Measurements from ENCODE around the gene CELA2B. TPM values are rescaled to one million over a fixed set of nuclear protein-coding genes. Genes with fewer than 3 reads are reported as not detected.

The CELA2B gene
- total and polyA plus RNA-seq, 4 donors, result not detected

DNA sequence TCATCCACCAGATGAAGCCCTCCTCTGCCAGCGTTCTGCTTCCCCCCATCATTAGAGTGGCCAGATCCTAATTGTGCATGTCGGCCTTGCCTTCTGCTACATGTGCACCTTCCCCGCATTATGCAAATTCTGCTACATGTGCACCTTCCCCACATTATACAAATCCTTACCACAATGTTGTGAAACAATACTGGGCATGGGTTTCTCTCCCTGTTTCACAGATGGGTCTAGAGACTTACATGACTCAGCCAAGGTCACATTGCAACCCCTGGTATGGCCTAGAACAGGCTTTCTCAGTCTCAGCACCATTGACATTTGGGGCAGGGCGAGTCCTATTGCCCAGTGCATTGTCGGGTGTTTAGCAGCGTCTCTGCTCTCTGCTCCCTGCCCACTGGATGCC lies 20.4 kb upstream of the CELA2B start:
- Histone ChIP-seq H3K9me3 (ENCODE audit: control insufficient read depth in 4 of 4, low read length in 3 of 4) (no peaks in the 10 kb centered on the region), H3K36me3 (ENCODE audit: control insufficient read depth in 4 of 4, insufficient read depth in 3 of 4, low read depth in 1 of 4, low read length in 3 of 4) (no peaks in the 10 kb centered on the region), H3K9ac (ENCODE audit: low read depth in 1 of 2, low read length in 2 of 2) (no peak overlapping the region), H3K27me3 (ENCODE audit: control insufficient read depth in 4 of 4, insufficient read depth in 4 of 4, low read length in 3 of 4) (no peaks in the 10 kb centered on the region), H3K4me3 (ENCODE audit: low read depth in 1 of 3, low read length in 3 of 3) (no peak overlapping the region), H3K27ac (ENCODE audit: low read depth in 1 of 2, low read length in 2 of 2) (no peak overlapping the region), H3K4me1 (ENCODE audit: control insufficient read depth in 4 of 4, insufficient read depth in 4 of 4, low read length in 3 of 4) (no peaks in the 10 kb centered on the region)
- no peak for DNase-seq (ENCODE audit: low spot score)
- WGBS, result 88% methylated on average over 6 of the region's 6 CpGs
- TF ChIP-seq RAD21 (IDR thresholded peaks at IDR 0.05) (no peak), NR2F2 (IDR thresholded peaks at IDR 0.05) (no peak), JUND (IDR thresholded peaks at IDR 0.05) (no peak), HNF4A (conservative IDR thresholded peaks at IDR 0.05) (no peak), FOXA2 (IDR thresholded peaks at IDR 0.05) (no peak), SP1 (IDR thresholded peaks at IDR 0.05) (no peak), YY1 (IDR thresholded peaks at IDR 0.05) (no peak)
- TF ChIP-seq, protein P1, sequence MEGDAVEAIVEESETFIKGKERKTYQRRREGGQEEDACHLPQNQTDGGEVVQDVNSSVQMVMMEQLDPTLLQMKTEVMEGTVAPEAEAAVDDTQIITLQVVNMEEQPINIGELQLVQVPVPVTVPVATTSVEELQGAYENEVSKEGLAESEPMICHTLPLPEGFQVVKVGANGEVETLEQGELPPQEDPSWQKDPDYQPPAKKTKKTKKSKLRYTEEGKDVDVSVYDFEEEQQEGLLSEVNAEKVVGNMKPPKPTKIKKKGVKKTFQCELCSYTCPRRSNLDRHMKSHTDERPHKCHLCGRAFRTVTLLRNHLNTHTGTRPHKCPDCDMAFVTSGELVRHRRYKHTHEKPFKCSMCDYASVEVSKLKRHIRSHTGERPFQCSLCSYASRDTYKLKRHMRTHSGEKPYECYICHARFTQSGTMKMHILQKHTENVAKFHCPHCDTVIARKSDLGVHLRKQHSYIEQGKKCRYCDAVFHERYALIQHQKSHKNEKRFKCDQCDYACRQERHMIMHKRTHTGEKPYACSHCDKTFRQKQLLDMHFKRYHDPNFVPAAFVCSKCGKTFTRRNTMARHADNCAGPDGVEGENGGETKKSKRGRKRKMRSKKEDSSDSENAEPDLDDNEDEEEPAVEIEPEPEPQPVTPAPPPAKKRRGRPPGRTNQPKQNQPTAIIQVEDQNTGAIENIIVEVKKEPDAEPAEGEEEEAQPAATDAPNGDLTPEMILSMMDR (IDR thresholded peaks at IDR 0.05; ENCODE audit: low read depth, low read length, missing input control), result no peak
- TF ChIP-seq, protein P2, sequence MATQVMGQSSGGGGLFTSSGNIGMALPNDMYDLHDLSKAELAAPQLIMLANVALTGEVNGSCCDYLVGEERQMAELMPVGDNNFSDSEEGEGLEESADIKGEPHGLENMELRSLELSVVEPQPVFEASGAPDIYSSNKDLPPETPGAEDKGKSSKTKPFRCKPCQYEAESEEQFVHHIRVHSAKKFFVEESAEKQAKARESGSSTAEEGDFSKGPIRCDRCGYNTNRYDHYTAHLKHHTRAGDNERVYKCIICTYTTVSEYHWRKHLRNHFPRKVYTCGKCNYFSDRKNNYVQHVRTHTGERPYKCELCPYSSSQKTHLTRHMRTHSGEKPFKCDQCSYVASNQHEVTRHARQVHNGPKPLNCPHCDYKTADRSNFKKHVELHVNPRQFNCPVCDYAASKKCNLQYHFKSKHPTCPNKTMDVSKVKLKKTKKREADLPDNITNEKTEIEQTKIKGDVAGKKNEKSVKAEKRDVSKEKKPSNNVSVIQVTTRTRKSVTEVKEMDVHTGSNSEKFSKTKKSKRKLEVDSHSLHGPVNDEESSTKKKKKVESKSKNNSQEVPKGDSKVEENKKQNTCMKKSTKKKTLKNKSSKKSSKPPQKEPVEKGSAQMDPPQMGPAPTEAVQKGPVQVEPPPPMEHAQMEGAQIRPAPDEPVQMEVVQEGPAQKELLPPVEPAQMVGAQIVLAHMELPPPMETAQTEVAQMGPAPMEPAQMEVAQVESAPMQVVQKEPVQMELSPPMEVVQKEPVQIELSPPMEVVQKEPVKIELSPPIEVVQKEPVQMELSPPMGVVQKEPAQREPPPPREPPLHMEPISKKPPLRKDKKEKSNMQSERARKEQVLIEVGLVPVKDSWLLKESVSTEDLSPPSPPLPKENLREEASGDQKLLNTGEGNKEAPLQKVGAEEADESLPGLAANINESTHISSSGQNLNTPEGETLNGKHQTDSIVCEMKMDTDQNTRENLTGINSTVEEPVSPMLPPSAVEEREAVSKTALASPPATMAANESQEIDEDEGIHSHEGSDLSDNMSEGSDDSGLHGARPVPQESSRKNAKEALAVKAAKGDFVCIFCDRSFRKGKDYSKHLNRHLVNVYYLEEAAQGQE (IDR thresholded peaks at IDR 0.05), result no peak
- TF ChIP-seq, protein P3, sequence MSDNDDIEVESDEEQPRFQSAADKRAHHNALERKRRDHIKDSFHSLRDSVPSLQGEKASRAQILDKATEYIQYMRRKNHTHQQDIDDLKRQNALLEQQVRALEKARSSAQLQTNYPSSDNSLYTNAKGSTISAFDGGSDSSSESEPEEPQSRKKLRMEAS (IDR thresholded peaks at IDR 0.05), result no peak

DNA sequence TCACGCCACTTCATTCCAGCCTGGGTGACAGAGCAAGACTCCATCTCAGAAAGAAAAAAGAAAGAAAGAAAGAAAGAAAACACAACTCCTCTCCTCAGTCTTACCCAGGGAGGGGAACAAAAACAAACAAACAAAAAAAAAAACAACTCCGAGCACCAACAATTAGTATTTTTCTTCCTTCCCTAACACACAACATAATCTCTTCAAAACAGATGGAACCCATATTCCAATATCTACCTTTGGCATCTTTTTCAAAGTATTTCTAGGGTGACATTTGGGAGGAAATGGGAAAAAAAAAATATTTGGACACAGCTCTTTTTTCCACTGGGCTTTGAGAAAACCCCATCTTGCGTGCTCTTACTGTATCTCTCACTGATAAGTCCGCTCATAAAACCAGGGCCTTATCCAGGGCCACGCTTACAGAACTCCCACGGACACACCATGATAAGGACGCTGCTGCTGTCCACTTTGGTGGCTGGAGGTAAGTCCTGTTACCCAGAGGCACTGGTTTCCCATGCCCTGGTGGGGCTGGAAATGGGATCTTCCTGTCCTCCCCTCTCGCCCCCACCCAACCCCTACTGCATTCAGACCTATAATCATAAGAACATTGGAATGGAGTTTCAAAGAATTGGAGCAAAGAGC lies 19.5 kb upstream of the CELA2B start, which contains the start of gene CELA2A:
Gene CELA2A (plus strand): TSS at position 420 of the 642 bp plus-strand sequence. CDS start 22 bp downstream, at position 442.
- WGBS, result 95% methylated on average over 8 of the region's 8 CpGs

More for the DNA sequence above, 19.5 kb upstream of the CELA2B start, which contains the start of gene CELA2A:
- no peaks in the 10 kb centered on the region for H3K9me3 ChIP-seq (ENCODE audit: control insufficient read depth in 4 of 4, low read length in 3 of 4)
- no peaks in the 10 kb centered on the region for H3K27me3 ChIP-seq (ENCODE audit: control insufficient read depth in 4 of 4, insufficient read depth in 4 of 4, low read length in 3 of 4)
- TF ChIP-seq FOXA1 (IDR thresholded peaks at IDR 0.05) (no peak), NR2F2 (IDR thresholded peaks at IDR 0.05) (no peak), GABPA (IDR thresholded peaks at IDR 0.05 in 1 of 2, conservative IDR thresholded peaks at IDR 0.05 in 1 of 2) (no peak), FOXA2 (IDR thresholded peaks at IDR 0.05) (no peak), TAF1 (conservative IDR thresholded peaks at IDR 0.05) (no peak), YY1 (IDR thresholded peaks at IDR 0.05) (no peak), EGR1 (IDR thresholded peaks at IDR 0.05; ENCODE audit: low read depth in 2 of 2) (no peak)
- TF ChIP-seq, protein P4, sequence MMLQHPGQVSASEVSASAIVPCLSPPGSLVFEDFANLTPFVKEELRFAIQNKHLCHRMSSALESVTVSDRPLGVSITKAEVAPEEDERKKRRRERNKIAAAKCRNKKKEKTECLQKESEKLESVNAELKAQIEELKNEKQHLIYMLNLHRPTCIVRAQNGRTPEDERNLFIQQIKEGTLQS (IDR thresholded peaks at IDR 0.05), result no peak
- TF ChIP-seq, protein P5, sequence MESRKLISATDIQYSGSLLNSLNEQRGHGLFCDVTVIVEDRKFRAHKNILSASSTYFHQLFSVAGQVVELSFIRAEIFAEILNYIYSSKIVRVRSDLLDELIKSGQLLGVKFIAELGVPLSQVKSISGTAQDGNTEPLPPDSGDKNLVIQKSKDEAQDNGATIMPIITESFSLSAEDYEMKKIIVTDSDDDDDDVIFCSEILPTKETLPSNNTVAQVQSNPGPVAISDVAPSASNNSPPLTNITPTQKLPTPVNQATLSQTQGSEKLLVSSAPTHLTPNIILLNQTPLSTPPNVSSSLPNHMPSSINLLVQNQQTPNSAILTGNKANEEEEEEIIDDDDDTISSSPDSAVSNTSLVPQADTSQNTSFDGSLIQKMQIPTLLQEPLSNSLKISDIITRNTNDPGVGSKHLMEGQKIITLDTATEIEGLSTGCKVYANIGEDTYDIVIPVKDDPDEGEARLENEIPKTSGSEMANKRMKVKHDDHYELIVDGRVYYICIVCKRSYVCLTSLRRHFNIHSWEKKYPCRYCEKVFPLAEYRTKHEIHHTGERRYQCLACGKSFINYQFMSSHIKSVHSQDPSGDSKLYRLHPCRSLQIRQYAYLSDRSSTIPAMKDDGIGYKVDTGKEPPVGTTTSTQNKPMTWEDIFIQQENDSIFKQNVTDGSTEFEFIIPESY (IDR thresholded peaks at IDR 0.05), result no peak
- TF ChIP-seq, protein P2 (IDR thresholded peaks at IDR 0.05), result no peak
- TF ChIP-seq, protein P3 (IDR thresholded peaks at IDR 0.05), result no peak
- no peak within 1 kb of the TSS for H3K27ac ChIP-seq (ENCODE audit: low read depth in 1 of 2, low read length in 2 of 2)
- H3K4me1 ChIP-seq (ENCODE audit: control insufficient read depth in 4 of 4, insufficient read depth in 4 of 4, low read length in 3 of 4), result no peaks in the 10 kb centered on the region
- H3K36me3 ChIP-seq (ENCODE audit: control insufficient read depth in 4 of 4, insufficient read depth in 3 of 4, low read depth in 1 of 4, low read length in 3 of 4), result no peaks in the 10 kb centered on the region
- no peak for DNase-seq (ENCODE audit: low spot score)
- no peak within 1 kb of the TSS for H3K9ac ChIP-seq (ENCODE audit: low read depth in 1 of 2, low read length in 2 of 2)
- H3K4me3 ChIP-seq (ENCODE audit: low read depth in 1 of 3, low read length in 3 of 3), result no peak within 1 kb of the TSS
